ENCODE data around the gene TFAP2A. TPM values are rescaled to one million over a fixed set of nuclear protein-coding genes. Genes with fewer than 3 reads are reported as not detected.

Gene TFAP2A
- 24.6 and 38.4 TPM in 2 replicates for total RNA-seq (2014; rRNA removed; shearing (Covaris generic))
- 104 and 135 TPM in 2 replicates for polyA plus RNA-seq (2015; cell fraction: cytosol; rRNA removed)
- polyA plus RNA-seq (2015; cell fraction: nucleus; rRNA removed), result 188 and 226 TPM in 2 replicates

DNA sequence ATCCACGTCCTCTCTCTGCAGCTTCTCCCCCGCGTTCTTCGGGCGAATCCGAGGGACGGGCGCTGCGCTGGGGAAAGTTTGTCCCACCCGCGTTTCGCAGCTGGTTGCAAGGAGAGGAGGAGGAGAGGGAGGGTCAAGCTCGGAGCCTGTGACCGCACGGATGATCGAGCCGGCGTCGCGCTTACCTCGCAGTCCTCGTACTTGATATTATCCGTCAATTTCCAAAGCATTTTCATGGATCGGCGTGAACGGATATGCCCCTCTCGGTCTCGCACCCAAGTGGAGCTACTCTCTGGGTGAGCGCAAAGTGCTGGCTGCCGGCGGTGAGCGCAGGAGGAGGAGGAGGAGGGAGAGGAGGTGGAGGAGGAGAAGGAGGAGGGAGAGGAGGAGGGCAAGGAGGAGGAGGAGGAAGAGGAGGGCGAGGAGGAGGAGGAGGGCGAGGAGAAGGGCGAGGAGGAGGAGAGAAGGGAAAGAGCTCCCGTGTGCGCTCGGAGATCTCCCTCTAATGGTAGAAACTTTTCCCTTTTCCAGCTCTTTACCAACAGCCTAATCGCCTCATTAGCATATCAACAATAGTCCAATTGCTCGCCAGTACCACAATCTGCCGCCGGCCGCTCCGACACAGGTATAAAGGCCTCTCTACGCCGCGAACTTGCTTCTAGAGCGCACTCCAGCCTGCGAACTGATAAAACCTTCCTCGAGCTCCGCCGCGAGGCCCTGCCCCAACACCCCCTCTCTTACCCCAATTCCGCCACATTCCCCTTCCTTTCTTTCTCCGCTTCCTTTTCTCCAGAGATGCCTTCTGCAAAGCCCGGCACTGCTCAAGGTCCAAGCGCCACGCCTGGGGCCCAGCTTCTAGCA is at the start of gene TFAP2A:
Gene TFAP2A, minus strand, starts transcription at position 319 of the 861 bp plus-strand sequence. Its CDS starts 83 bp downstream, at position 236.
- peak; percentile 93 for DNase-seq (ENCODE audit: low read depth, low spot score)
- in situ Hi-C loops (cut with HindIII; ENCODE audit: low pct_unique_long_range_greater_than_20kb, low sequenced_read_pairs), result no loop called here

DNA sequence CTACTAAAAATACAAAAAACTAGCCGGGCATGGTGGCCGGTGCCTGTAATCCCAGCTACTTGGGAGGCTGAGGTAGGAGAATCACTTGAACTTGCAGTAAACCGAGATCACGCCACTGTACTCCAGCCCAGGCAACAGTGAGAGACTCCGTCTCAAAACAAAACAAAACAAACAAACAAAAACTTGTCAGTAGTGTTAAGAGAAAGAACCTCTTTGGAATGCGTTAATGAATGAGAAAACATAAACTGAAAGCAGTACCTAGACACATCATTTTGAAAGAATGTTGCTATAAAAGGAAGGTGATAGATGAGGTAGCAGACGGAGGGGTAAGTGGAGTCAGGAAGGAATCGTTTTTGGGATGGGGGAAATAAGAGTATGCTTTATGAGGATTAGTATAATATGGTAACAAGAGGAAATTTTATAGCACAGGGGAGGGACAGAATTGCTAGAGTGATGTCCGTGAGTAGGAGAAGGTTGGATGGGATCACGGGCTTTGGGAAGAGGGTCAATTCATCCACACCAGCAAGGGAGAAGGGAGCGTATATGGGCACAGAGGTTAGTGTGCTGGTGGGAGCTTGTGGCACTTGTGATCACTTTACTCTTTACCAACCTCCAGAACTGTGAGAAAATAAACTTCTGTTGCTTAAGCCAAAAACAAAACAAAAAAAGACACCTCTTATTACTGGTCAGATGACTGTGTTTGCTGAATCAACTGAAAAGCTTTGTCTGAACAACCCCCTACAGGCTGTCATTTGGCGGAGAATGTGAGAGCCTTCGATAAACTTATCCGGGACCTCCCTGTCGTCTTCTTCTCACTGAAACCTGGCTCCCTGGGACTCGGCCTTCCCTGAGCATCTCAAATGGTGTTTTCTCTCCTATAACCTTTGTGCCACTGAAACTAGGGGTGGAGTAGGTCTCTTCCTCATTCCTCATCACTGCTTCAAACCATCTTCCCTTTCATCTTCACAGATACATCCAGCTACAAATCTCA is 48.9 kb upstream of the TFAP2A start:
- DNase-seq (ENCODE audit: low read depth, low spot score), result no peak
- in situ Hi-C loops (cut with HindIII; ENCODE audit: low pct_unique_long_range_greater_than_20kb, low sequenced_read_pairs), result no loop called here

DNA sequence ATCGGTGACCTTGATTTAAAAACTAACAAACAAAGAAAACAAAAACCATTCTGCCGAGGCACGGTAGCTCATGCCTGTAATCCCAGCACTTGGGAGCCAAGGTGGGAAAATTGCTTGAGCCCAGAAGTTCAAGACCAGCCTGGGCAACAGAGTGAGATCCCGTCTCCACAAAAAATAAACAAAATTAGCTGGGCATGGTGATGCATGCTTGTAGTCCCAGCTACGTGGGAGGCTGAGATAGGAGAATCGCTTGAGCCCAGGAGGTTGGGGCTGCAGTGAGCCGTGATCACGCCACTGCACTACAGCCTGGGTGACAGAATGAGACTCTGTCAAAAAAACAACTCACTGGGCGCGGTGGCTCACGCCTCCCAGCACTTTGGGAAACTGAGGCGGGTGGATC is 48.2 kb upstream of the TFAP2A start:
- in situ Hi-C loops (cut with HindIII; ENCODE audit: low pct_unique_long_range_greater_than_20kb, low sequenced_read_pairs), result no loop called here
- DNase-seq (ENCODE audit: low read depth, low spot score), result no peak

DNA sequence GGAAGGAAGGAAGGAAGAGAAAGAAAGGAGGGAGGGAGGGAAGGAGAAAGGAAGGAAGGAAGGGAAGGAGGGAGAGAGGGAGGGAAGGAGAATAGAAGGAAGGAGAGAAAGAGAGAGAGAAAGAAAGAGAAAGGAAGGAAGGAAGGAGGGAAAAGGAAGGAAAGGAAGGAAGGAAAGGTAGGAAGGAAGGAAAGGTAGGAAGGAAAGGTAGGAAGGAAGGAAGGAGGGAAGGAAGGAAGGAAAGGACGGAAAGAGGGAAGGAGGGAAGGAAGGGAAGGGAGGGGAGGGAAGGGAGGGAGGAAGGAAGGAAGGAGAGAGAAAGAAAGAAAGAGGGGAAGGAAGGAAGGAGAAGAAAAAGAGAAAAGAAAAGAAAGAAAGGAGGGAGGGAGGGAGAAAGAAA is 47.0 kb upstream of the TFAP2A start:
- DNase-seq (ENCODE audit: low read depth, low spot score), result no peak
- in situ Hi-C loops (cut with HindIII; ENCODE audit: low pct_unique_long_range_greater_than_20kb, low sequenced_read_pairs), result no loop called here

DNA sequence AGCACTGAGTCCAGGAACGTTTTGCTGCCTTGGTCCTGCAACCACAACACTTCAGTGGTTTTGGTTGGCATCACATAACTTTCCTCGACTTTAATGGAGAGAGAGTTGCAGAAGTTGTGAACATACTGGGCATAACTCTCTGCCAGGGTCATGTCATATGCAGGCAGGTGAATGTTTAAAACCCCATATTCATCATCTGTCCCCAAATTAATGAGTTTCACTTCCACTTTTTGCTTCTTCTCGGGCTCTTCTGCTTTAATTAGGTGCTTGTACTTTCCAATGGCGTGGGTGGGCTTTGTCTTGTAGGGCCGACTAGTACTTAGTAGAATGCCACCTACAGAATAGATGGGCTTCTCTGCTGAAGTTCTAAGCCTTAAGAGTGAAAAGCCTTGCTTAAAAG is 45.2 kb upstream of the TFAP2A start:
- DNase-seq (ENCODE audit: low read depth, low spot score), result no peak
- in situ Hi-C loops (cut with HindIII; ENCODE audit: low pct_unique_long_range_greater_than_20kb, low sequenced_read_pairs), result no loop called here

DNA sequence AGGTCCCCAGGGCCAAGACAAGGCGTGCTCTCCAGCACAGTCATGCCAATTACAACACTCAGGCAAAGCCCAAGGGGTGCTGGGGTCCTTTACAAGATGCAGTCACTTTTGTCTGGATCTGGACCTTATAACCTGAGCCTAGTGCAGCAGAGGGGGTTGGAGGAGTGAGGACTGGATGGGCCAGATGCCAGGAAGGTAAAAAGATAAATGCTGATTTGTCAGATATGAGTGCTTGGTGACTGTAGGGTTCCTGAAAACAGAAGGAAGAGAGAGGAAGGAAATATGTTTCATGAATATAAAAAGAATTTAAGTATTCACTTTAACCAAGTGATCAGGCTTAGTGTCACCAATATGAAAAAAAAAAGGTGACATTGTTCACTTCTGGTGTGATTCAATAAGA is 43.4 kb upstream of the TFAP2A start:
- DNase-seq (ENCODE audit: low read depth, low spot score), result no peak
- in situ Hi-C loops (cut with HindIII; ENCODE audit: low pct_unique_long_range_greater_than_20kb, low sequenced_read_pairs), result no loop called here

DNA sequence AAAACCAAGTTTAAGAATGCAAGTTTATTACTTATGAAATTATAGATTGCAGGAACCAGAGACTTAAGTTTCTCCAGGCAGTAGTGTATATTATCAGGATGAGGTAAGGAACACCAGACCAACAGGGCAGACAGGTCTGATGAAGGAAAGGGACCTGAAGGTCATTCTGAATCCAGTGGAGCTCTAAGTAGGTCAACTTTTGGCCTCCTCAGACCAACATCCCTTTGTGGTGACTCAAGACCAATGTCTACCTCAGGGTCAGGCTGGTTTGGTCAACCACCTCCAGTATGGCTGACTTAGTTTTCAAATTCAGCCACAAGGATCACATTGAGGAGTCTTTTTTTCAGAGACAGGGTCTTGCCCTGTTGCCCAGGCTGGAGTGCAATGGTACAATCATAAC is 38.7 kb upstream of the TFAP2A start:
- in situ Hi-C loops (cut with HindIII; ENCODE audit: low pct_unique_long_range_greater_than_20kb, low sequenced_read_pairs), result no loop called here
- no peak for DNase-seq (ENCODE audit: low read depth, low spot score)

DNA sequence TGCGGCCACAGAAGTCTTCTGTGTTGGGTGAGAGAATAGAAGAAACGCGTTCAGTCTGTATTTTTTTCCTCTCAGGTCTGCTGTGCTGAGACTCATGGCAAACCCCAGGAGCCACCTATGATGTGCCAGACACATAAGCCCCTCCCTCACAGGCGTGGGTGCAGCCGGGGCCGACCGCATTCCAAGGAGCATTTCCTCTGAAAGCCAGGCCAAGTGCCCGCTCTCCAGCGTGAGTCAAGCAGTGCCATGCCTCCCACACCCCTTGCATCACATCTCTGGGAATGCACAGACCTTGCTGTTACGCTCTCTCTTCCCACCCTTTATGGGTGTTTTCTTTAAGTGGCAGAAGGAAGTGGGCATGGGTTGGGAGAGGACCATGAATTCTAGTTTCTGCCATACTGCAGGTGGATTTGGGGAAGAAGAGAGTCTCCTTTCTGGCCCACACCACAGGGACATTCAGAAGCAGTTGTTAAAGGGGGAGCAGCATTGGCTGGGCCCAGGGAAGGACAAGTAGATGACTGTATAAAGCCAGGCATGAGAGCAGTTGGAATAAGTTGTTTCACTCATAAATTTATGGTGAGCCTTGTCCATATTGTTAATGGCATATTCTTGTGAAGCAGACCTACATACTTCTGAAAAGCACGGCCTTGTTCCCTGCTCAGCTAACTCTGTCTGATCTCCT is 37.1 kb upstream of the TFAP2A start:
- peak; percentile 57 for DNase-seq (ENCODE audit: low read depth, low spot score)
- in situ Hi-C loops (cut with HindIII; ENCODE audit: low pct_unique_long_range_greater_than_20kb, low sequenced_read_pairs), result no loop called here

DNA sequence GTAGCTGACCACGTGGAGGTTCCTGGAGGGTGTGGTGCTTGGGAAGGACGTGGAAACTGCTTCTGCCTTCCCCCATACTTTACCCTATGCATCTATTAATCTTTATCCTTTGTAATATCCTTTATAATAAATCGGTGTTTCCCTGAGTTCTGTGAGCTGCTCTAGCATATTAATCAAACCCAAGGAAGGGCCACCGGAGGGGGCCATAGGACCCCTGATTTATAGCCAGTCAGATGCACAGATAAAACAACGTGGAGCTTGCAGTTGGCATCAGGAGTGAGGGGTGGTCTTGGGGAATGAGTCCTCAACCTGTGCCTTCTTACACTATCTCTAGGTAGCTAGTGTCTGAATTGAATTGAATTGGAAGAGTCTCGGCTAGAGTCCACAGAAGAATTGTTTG is 36.5 kb upstream of the TFAP2A start:
- no peak for DNase-seq (ENCODE audit: low read depth, low spot score)
- in situ Hi-C loops (cut with HindIII; ENCODE audit: low pct_unique_long_range_greater_than_20kb, low sequenced_read_pairs), result no loop called here

DNA sequence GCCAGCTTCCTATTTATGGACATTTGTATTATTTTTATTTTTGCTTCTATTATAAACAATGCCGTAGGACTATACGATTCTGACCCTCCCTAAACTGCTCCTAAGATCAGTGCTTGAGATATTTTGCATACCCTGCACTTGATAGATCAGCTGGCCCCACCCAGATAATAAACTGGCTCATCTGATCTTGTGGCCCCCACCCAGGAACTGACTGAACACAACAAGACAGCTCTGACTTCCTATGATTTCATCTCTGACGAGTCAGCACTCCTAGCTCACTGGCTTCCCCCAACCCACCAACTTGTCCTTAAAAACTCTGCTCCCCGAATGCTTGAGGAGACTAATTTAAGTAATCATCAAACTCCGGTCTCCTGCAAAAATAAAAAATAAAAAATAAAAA is 34.9 kb upstream of the TFAP2A start:
- DNase-seq (ENCODE audit: low read depth, low spot score), result no peak
- in situ Hi-C loops (cut with HindIII; ENCODE audit: low pct_unique_long_range_greater_than_20kb, low sequenced_read_pairs), result no loop called here

DNA sequence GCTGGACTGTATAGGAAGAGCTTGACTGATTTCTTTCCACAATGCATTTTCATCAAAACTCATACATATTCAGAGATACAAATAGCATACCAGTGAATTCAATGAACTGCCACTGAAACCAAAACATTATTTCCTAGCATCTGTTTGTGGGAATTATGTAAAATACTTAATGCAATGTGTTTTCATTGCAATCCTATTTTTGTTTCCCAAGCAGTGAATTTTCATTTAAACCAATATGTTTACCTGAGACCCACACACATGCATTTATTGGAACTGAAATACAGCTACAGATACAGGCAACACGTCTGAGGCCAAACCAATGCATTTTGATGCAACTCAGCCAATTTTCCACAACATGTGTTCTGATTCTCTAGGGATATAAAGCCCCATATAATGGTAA is 33.2 kb upstream of the TFAP2A start:
- in situ Hi-C loops (cut with HindIII; ENCODE audit: low pct_unique_long_range_greater_than_20kb, low sequenced_read_pairs), result no loop called here
- DNase-seq (ENCODE audit: low read depth, low spot score), result no peak

DNA sequence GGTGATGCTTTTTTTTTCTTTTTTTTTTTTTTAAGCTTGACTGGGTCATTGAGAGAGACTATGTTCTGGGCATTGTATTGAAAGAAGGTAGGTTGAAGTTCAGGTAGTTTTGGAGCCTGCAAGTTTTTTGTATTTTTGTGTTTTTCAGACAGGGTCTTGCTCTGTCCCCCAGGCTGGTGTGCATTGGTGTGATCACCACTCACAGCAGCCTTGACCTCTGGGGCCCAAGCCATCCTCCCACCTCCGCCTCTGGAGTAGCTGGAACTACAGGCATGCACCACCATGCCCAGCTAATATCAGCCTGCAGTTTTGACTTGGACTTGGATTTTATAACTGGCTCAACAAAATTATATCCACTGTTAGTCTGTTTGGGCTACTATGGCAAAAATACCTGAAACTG is 31.7 kb upstream of the TFAP2A start:
- no peak for DNase-seq (ENCODE audit: low read depth, low spot score)
- in situ Hi-C loops (cut with HindIII; ENCODE audit: low pct_unique_long_range_greater_than_20kb, low sequenced_read_pairs), result no loop called here

DNA sequence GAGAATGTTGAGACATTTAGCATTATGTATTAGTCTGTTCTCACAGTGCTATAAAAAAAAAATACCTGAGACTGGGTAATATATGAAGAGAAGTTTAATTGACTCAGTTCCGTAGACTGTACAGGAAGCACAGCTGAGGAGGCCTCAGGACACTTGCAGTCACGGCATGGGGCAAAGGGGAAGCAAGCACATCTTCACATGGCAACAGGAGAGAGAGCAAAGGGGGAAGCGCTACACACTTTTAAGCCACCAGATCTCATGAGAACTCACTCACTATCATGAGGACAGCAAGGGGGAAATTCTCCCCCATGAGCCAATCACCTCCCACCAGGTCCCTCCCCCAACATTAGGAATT is 26.8 kb upstream of the TFAP2A start:
- no peak for DNase-seq (ENCODE audit: low read depth, low spot score)
- in situ Hi-C loops (cut with HindIII; ENCODE audit: low pct_unique_long_range_greater_than_20kb, low sequenced_read_pairs), result no loop called here

DNA sequence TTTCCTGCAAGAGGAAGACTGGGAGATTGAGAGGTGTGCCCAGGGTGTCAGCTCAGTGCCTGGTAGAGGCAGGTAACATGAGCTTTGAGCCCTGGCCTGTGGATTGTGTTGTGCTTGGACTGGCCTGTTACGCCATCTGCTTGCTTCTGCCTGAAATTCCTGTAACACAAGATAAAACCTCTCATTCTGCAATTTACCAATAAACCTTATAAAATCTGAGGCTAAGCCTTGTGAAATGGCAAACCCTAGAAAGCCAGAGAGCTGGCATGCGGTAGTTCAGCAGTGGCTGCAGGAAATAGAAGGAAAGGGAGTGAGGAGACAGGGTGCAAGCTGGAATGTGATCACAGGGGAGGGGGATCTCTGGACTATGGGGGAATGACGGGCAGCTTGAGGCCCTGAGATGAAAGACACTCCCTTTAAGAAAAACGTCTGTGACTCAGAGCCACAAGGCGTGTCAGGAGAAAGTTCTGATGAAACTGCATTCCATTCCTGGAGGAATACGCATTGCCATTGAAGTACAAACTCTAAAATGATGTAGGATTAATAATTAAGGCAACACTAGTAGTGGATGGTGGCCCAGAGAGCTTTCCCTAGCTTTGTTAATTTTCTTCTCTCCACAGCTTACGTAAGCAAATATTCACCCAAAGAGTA is 26.3 kb upstream of the TFAP2A start:
- in situ Hi-C loops (cut with HindIII; ENCODE audit: low pct_unique_long_range_greater_than_20kb, low sequenced_read_pairs), result no loop called here
- DNase-seq (ENCODE audit: low read depth, low spot score), result peak; percentile 87

DNA sequence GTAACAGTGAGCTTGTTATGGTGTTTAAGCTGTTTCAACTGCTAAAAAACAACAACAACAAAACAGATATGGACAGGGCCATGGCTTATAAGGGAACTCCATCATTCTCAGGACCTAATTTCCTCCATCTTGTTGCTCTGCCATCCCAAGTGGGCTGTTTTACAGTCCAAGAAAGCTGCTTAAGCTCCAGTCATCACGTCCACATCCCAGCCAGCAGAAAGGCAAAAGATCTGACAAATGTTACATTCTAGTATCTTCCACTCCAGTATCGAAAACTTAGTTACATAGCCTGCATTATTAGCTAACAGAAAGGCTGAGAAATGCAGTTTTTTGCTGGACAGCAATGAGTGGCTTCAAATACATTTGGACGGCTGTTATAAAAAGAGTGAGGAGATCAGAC is 23.0 kb upstream of the TFAP2A start:
- DNase-seq (ENCODE audit: low read depth, low spot score), result no peak
- in situ Hi-C loops (cut with HindIII; ENCODE audit: low pct_unique_long_range_greater_than_20kb, low sequenced_read_pairs), result no loop called here

DNA sequence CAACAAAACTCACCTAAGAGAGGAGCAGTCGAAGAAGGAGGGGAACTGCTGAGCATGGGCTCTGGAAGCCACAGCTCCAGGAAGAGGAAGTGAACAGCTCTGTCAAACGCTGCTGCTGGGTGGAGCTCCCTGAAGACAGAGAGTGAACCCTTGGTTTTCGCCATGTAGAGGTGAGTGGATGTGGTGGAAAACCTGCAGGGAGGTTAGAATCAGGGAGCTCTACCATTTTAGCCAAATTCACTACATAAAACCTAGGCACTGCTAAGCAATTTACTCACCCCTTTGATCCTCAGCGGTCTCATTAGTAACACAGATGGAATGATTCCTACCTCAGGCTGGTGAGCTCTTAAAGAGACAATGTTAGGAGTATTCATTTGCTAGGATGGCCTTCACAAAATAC is 19.4 kb upstream of the TFAP2A start:
- peak; percentile 82 for DNase-seq (ENCODE audit: low read depth, low spot score)

DNA sequence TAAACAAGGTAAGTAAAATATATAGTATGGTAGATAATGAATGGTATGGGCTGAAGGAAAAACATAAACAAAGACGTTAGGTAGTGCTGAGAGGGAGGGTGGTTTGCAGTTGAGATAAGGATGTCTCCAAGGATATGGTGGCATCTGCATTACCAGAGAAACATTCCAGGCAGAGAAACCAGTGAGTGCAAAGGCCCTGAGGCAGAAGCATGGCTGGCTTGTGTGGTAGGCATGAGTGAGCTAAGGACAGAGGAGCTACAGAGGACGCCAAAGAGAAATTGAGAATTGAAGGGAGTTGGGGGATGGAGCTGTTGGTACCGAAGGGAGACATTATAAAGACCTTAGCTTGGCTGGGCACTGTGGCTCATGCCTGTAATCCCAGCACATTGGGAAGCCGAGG is 18.4 kb upstream of the TFAP2A start:
- DNase-seq (ENCODE audit: low read depth, low spot score), result no peak
- in situ Hi-C loops (cut with HindIII; ENCODE audit: low pct_unique_long_range_greater_than_20kb, low sequenced_read_pairs), result no loop called here

More for the DNA sequence above, 19.4 kb upstream of the TFAP2A start:
- in situ Hi-C loops (cut with HindIII; ENCODE audit: low pct_unique_long_range_greater_than_20kb, low sequenced_read_pairs), result no loop called here
